Measurements from ENCODE around the gene EFCAB8. TPM values are rescaled to one million over a fixed set of nuclear protein-coding genes. Genes with fewer than 3 reads are reported as not detected.

Gene EFCAB8
- total RNA-seq, 1 donor from 2014 or later = not detected

GRCh38 chr20:32980131-32980941 lies 121.6 kb downstream of the EFCAB8 start:
- TF ChIP-seq POLR2A (IDR thresholded peaks at IDR 0.05) = no peak
- TF ChIP-seq CTCF (IDR thresholded peaks at IDR 0.05) = no peak
- no peak for TF ChIP-seq POLR2AphosphoS5 (IDR thresholded peaks at IDR 0.05; ENCODE audit: insufficient read depth in 1 of 2, low read depth in 1 of 2)
- intact Hi-C loops (cut with DNase I) = no loop called here

GRCh38 chr20:32980990-32981389 lies 122.3 kb downstream of the EFCAB8 start:
- Histone ChIP-seq H3K4me3 (no peak overlapping the region), H3K9me3 (no peaks in the 10 kb centered on the region), H3K36me3 (no peaks in the 10 kb centered on the region), H3K27me3 (no peaks in the 10 kb centered on the region), H3K4me1 (no peaks in the 10 kb centered on the region), H3K27ac (no peak overlapping the region)
- intact Hi-C loops (cut with DNase I) = no loop called here
- TF ChIP-seq POLR2AphosphoS5 (IDR thresholded peaks at IDR 0.05; ENCODE audit: insufficient read depth in 1 of 2, low read depth in 1 of 2) (no peak), POLR2A (IDR thresholded peaks at IDR 0.05) (no peak), CTCF (IDR thresholded peaks at IDR 0.05) (no peak)
- DNase-seq (ENCODE audit: extremely low spot score in 2 of 2) = no peak

More at GRCh38 chr20:32980131-32980941, 121.6 kb downstream of the EFCAB8 start:
- Histone ChIP-seq H3K4me3 (no peak overlapping the region), H3K27ac (no peak overlapping the region), H3K9me3 (no peaks in the 10 kb centered on the region), H3K36me3 (no peaks in the 10 kb centered on the region), H3K27me3 (no peaks in the 10 kb centered on the region), H3K4me1 (no peaks in the 10 kb centered on the region)
- no peak for DNase-seq (ENCODE audit: extremely low spot score in 2 of 2)

- TF ChIP-seq CTCF (IDR thresholded peaks at IDR 0.05) = no peak
- Histone ChIP-seq H3K4me3 (no peak overlapping the region), H3K9me3 (no peaks in the 10 kb centered on the region), H3K4me1 (no peaks in the 10 kb centered on the region), H3K27me3 (no peaks in the 10 kb centered on the region), H3K27ac (no peak overlapping the region), H3K36me3 (no peaks in the 10 kb centered on the region)
- DNase-seq (ENCODE audit: extremely low spot score in 2 of 2) = no peak
- intact Hi-C loops (cut with DNase I) = no loop called here
Observed at GRCh38 chr20:32982617-32983458, 124.1 kb downstream of the EFCAB8 start.

GRCh38 chr20:32983459-32984112 lies 124.9 kb downstream of the EFCAB8 start:
- H3K27ac ChIP-seq = no peak overlapping the region
- intact Hi-C loops (cut with DNase I) = no loop called here

More at GRCh38 chr20:32983459-32984112, 124.9 kb downstream of the EFCAB8 start:
- Histone ChIP-seq H3K9me3 (no peaks in the 10 kb centered on the region), H3K36me3 (no peaks in the 10 kb centered on the region), H3K4me3 (no peak overlapping the region), H3K4me1 (no peaks in the 10 kb centered on the region), H3K27me3 (no peaks in the 10 kb centered on the region)
- no peak for TF ChIP-seq CTCF (IDR thresholded peaks at IDR 0.05)
- no peak for TF ChIP-seq POLR2A (IDR thresholded peaks at IDR 0.05)
- no peak for DNase-seq (ENCODE audit: extremely low spot score in 2 of 2)

Data from vagina (tissue), 2 donors.